SU-DHL-6 (cell line): ENCODE results near the gene OSTN.

Source experiments
- H2AFZ ChIP-seq: fragments of 200-600 bp; sonication (generic); 2 replicates; pipeline ENCODE4 v1.6.1; 2014; ENCODE audit warnings: low read depth, mild to moderate bottlenecking, moderate library complexity, mixed read lengths, antibody characterized with exemption, low read length; ENCODE audit not compliant: severe bottlenecking
- H3F3A ChIP-seq: fragments of 200-600 bp; shearing (Covaris generic); 2 replicates; pipeline ENCODE4 v1.6.0; 2016; ENCODE audit warnings: antibody characterized with exemption, mild to moderate bottlenecking; ENCODE audit not compliant: insufficient read depth
- H3K27ac ChIP-seq: fragments of 200-600 bp; sonication (generic); 2 replicates; pipeline ENCODE4 v1.5.1; 2016; ENCODE audit warnings: low read depth, mild to moderate bottlenecking, low read length, moderate library complexity, mixed read lengths
- H3K27me3 ChIP-seq: fragments of 200-600 bp; sonication (generic), shearing (Covaris generic); 2 replicates; pipeline ENCODE4 v1.6.0; 2014; ENCODE audit warnings: mild to moderate bottlenecking, low read length
- H3K36me3 ChIP-seq: fragments of 200-600 bp; sonication (generic); 2 replicates; pipeline ENCODE4 v1.6.1; 2014; ENCODE audit warnings: mild to moderate bottlenecking, low read length, mixed read lengths
- H3K4me2 ChIP-seq: fragments of 300-600, 200-600 bp; shearing (Covaris generic), sonication (generic); 2 replicates; pipeline ENCODE4 v1.6.0; 2014; ENCODE audit warnings: low read length, low read depth, mild to moderate bottlenecking; ENCODE audit not compliant: poor library complexity, severe bottlenecking
- H3K4me3 ChIP-seq: fragments of 200-600 bp; sonication (generic); 2 replicates; pipeline ENCODE4 v1.5.1; 2014; ENCODE audit warnings: antibody characterized with exemption, low read length, mild to moderate bottlenecking, mixed read lengths; ENCODE audit not compliant: insufficient read depth, poor library complexity, severe bottlenecking
- H3K79me2 ChIP-seq: fragments of 200-600 bp; sonication (generic); 2 replicates; pipeline ENCODE4 v1.6.1; 2014; ENCODE audit warnings: mild to moderate bottlenecking, low read length, moderate library complexity; ENCODE audit not compliant: insufficient read depth
- H3K9ac ChIP-seq: fragments of 200-600 bp; sonication (generic); 2 replicates; pipeline ENCODE4 v1.7.0; 2014; ENCODE audit warnings: mild to moderate bottlenecking, low read length
- H3K9me2 ChIP-seq: fragments of 200-600 bp; sonication (generic); replicated peaks from 2 replicates; pipeline ENCODE4 v1.6.1; 2014; ENCODE audit warnings: low read length; ENCODE audit not compliant: insufficient read depth
- H3K9me3 ChIP-seq: fragments of 200-600 bp; sonication (generic); 2 replicates; pipeline ENCODE4 v1.6.1; 2014; ENCODE audit warnings: low read length, mixed read lengths; ENCODE audit not compliant: insufficient read depth
- H4K20me1 ChIP-seq: fragments of 200-600 bp; sonication (generic); 2 replicates; pipeline ENCODE4 v1.6.1; 2014; ENCODE audit warnings: low read depth, mild to moderate bottlenecking, antibody characterized with exemption, low read length, moderate library complexity, mixed read lengths
- EZH2phosphoT487 ChIP-seq: fragments of 200-600 bp; sonication (generic), shearing (Covaris generic); conservative IDR thresholded peaks from 2 replicates; pipeline ENCODE4 v1.6.1; 2018; ENCODE audit warnings: mild to moderate bottlenecking, antibody characterized with exemption, low read length, moderate library complexity, mixed read lengths
- TF ChIP-seq, protein P1 (sequence below): fragments of 200-600 bp; sonication (generic); IDR thresholded peaks from one replicate; pipeline ENCODE4 v1.5.1; 2017; ENCODE audit warnings: antibody characterized with exemption, mild to moderate bottlenecking, low read length, moderate library complexity; ENCODE audit not compliant: insufficient read depth, poor library complexity, severe bottlenecking

OSTN gene

DNA sequence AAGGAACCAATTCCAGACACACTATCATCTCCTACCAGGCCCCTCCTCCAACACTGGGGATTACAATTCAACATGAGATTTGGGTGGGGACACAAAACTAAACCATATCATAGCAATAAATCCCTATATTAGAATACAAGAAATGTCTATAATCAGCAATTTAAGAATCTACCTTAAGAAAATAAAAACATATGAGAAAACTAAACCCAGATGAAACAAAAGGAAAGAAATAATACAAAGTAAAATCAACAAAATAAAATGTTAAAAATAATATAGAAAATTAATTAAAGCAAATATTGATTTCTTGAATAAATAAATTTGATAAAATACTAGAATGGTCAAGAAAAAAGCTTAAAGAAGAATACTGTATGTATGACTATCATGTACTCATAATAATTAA is 6.1 kb upstream of the OSTN start:
- H3K9me3 ChIP-seq = no peaks in the 10 kb centered on the region
- H3F3A ChIP-seq = no peaks in the 10 kb centered on the region
- no peak overlapping the region for H3K27ac ChIP-seq
- no peaks in the 10 kb centered on the region for H3K27me3 ChIP-seq
- H3K9me2 ChIP-seq = no peaks in the 10 kb centered on the region
- no peak overlapping the region for H3K4me2 ChIP-seq
- TF ChIP-seq EZH2phosphoT487 = no peak
- TF ChIP-seq, protein P1, sequence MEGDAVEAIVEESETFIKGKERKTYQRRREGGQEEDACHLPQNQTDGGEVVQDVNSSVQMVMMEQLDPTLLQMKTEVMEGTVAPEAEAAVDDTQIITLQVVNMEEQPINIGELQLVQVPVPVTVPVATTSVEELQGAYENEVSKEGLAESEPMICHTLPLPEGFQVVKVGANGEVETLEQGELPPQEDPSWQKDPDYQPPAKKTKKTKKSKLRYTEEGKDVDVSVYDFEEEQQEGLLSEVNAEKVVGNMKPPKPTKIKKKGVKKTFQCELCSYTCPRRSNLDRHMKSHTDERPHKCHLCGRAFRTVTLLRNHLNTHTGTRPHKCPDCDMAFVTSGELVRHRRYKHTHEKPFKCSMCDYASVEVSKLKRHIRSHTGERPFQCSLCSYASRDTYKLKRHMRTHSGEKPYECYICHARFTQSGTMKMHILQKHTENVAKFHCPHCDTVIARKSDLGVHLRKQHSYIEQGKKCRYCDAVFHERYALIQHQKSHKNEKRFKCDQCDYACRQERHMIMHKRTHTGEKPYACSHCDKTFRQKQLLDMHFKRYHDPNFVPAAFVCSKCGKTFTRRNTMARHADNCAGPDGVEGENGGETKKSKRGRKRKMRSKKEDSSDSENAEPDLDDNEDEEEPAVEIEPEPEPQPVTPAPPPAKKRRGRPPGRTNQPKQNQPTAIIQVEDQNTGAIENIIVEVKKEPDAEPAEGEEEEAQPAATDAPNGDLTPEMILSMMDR = no peak
- H3K9ac ChIP-seq = no peak overlapping the region
- H4K20me1 ChIP-seq = no peaks in the 10 kb centered on the region
- no peaks in the 10 kb centered on the region for H3K36me3 ChIP-seq
- no peaks in the 10 kb centered on the region for H3K79me2 ChIP-seq
- no peak overlapping the region for H2AFZ ChIP-seq
- H3K4me3 ChIP-seq = no peak overlapping the region

DNA sequence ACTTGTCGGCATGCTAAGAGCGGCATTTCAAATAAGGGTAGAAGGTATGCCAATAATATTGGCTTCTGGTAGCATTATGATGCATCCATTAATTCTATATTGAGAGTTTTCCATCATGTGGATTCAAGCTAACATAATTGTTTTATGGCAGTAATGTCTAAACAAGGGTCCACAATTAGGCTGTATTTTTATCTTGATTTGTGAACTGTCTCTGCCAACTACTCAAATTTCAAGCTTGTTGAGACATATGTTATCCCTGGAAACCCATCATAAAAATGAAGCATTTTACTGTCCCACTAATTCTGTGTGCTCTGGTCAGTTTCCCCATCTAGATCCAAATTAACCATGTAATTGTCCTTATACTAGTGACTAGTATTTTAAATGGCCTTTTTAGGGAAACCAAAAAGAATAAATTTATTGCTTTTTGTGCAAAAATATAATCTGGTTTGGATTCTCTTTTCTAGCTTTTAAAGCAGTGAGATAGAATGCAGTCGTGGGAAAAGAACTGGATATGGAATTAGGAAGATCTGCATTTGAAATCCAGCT is 1.2 kb upstream of the OSTN start:
- TF ChIP-seq EZH2phosphoT487 = no peak
- TF ChIP-seq, protein P1 = no peak
- Histone ChIP-seq H3K36me3 (no peaks in the 10 kb centered on the region), H4K20me1 (no peaks in the 10 kb centered on the region), H3K27ac (no peak overlapping the region), H3K9me3 (no peaks in the 10 kb centered on the region), H3K9me2 (no peaks in the 10 kb centered on the region), H2AFZ (no peak overlapping the region), H3F3A (no peaks in the 10 kb centered on the region), H3K4me2 (no peak overlapping the region), H3K27me3 (no peaks in the 10 kb centered on the region), H3K9ac (no peak overlapping the region), H3K79me2 (no peaks in the 10 kb centered on the region), H3K4me3 (no peak overlapping the region)

DNA sequence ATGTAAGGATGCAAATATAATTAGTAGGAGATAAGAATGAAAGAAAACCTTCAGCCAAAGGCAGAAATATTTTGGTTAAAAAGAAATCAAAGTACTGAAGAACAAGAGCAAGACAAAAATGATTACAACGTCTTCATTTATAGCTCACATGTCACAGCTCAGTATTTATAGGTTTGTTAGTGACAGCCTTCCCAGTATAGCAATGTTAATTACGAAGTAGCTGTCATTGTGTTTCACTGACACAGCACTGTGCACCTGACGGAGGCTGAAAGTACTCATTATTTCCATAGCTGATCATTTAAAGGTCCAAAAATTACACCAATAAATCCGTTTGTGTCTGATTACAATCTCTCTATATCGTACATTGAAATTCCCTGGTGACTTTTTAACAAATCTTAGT is 561 bp upstream of the OSTN start:
- H3K27ac ChIP-seq = no peak overlapping the region

More for the DNA sequence above, 561 bp upstream of the OSTN start:
- Histone ChIP-seq H3K9ac (no peak overlapping the region), H3F3A (no peaks in the 10 kb centered on the region), H3K27me3 (no peaks in the 10 kb centered on the region), H3K9me2 (no peaks in the 10 kb centered on the region), H3K4me3 (no peak overlapping the region), H3K79me2 (no peaks in the 10 kb centered on the region), H3K4me2 (no peak overlapping the region), H3K36me3 (no peaks in the 10 kb centered on the region), H4K20me1 (no peaks in the 10 kb centered on the region), H3K9me3 (no peaks in the 10 kb centered on the region), H2AFZ (no peak overlapping the region)
- TF ChIP-seq, protein P1 = no peak
- TF ChIP-seq EZH2phosphoT487 = no peak
